HG02763 (cell line): ENCODE data around the gene ENPP3.
"Not testable (repeated sequence)": the region's sequence is repeated elsewhere in the genome, so short reads cannot be mapped to it uniquely, and the experiment has no call there.

Experiments
- ATAC-seq: cut with Tn5 transposase; IDR thresholded peaks from one replicate; pipeline ENCODE4 v1.9.1; 2021; ENCODE audit warnings: mild to moderate bottlenecking, moderate library complexity; ENCODE audit not compliant: unreplicated experiment

The ENPP3 gene

GRCh38 chr6:131682442-131682841 lies 45.3 kb downstream of the ENPP3 start:
- ATAC-seq = no peak

- peak; percentile 75 for ATAC-seq
These were observed 46.4 kb downstream of the ENPP3 start for GRCh38 chr6:131683479-131683878.

GRCh38 chr6:131685266-131685780 lies 48.2 kb downstream of the ENPP3 start:
- peak; percentile 63 for ATAC-seq

- no peak for ATAC-seq
These were observed 49.9 kb downstream of the ENPP3 start for GRCh38 chr6:131687022-131687421.

- ATAC-seq = peak; percentile 41
These were observed 51.2 kb downstream of the ENPP3 start for GRCh38 chr6:131688286-131688685.

- no peak for ATAC-seq
These were observed 54.9 kb downstream of the ENPP3 start for GRCh38 chr6:131692031-131692430.

- no peak for ATAC-seq
These were observed 55.5 kb downstream of the ENPP3 start for GRCh38 chr6:131692589-131692988.

- no peak for ATAC-seq
These were observed 56.3 kb downstream of the ENPP3 start for GRCh38 chr6:131693384-131693783.

GRCh38 chr6:131694832-131695426 lies 57.8 kb downstream of the ENPP3 start:
- no peak for ATAC-seq

GRCh38 chr6:131696956-131697355 lies 59.9 kb downstream of the ENPP3 start:
- no peak for ATAC-seq

GRCh38 chr6:131700851-131701250 lies 63.7 kb downstream of the ENPP3 start:
- ATAC-seq = not testable (repeated sequence)

GRCh38 chr6:131703905-131704304 lies 66.8 kb downstream of the ENPP3 start:
- not testable (repeated sequence) for ATAC-seq

GRCh38 chr6:131710917-131711316 lies 73.8 kb downstream of the ENPP3 start, which contains the start of gene CTAGE9:
Gene CTAGE9, minus strand, starts transcription at chr6:131711017. Its CDS starts 0 bp downstream, at chr6:131711017.
- not testable (repeated sequence) for ATAC-seq

GRCh38 chr6:131715567-131715966 lies 78.5 kb downstream of the ENPP3 start:
- not testable (repeated sequence) for ATAC-seq

- ATAC-seq = no peak
These were observed 80.9 kb downstream of the ENPP3 start for GRCh38 chr6:131717836-131718542.

- ATAC-seq = no peak
These were observed 84.1 kb downstream of the ENPP3 start for GRCh38 chr6:131721161-131721560.

GRCh38 chr6:131724114-131724513 lies 87.0 kb downstream of the ENPP3 start:
- ATAC-seq = no peak

GRCh38 chr6:131727467-131727866 lies 90.4 kb downstream of the ENPP3 start:
- ATAC-seq = no peak

- ATAC-seq = no peak
These were observed 90.8 kb downstream of the ENPP3 start for GRCh38 chr6:131727868-131728267.

GRCh38 chr6:131728296-131728939 lies 91.3 kb downstream of the ENPP3 start:
- no peak for ATAC-seq

- no peak for ATAC-seq
These were observed 92.4 kb downstream of the ENPP3 start for GRCh38 chr6:131729550-131729949.

- ATAC-seq = no peak
These were observed 93.2 kb downstream of the ENPP3 start for GRCh38 chr6:131730264-131730663.
